SKM-1 (cell line): ENCODE results near the gene SUSD1.
A peak's percentile ranks its signal among the peaks of the same experiment; 100 is the strongest.

Experiments used
- DNase-seq: peaks from one replicate; lab custom pipeline; 2025; ENCODE audit not compliant: unreplicated experiment; lab: John Stamatoyannopoulos, UW

The SUSD1 gene

GRCh38 chr9:112072721-112073638 lies 102.1 kb downstream of the SUSD1 start:
- no peak for DNase-seq

GRCh38 chr9:112069318-112070169 lies 105.6 kb downstream of the SUSD1 start:
- peak; percentile 71 for DNase-seq

DNA sequence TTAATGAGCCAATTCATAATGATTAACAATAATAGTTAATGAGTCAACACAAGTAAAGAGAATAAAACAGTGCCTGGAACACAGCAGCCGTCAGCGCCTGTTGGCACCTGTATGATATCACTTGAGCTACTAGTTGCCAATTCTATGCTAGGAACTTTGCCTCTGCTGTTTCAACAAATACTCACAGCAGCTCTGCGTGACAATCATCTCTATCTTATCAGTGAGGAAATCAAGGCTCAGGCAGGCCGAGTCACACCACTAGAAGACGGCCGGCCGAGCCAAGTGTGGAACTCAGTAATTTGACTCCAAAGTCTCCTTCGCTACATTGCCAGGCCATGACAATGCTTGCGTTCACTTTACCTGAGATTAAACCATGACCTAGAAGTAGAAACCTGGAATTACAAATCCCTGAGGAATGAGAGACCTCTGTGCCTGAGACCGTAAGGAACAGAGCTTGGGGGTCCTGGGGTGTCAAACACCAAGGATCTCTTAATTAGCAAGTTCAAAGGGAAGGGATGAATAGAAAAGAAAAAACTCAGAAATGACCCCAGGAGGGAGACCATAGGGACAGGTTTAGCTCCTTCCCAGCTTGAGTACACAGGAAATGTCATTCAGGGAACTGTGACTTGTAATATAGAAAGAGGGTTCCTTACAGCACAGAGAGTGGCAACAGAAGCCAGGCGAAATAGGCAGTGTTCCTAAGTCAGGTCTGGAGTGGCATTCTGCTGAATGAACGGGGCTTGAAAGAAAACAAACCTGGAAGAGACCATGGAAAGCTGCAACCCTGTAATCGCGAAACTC lies 109.1 kb downstream of the SUSD1 start:
- DNase-seq: no peak

GRCh38 chr9:112064871-112065270 lies 110.2 kb downstream of the SUSD1 start:
- DNase-seq: no peak

- no peak for DNase-seq
Measured at GRCh38 chr9:112063586-112063985, 111.5 kb downstream of the SUSD1 start.

DNA sequence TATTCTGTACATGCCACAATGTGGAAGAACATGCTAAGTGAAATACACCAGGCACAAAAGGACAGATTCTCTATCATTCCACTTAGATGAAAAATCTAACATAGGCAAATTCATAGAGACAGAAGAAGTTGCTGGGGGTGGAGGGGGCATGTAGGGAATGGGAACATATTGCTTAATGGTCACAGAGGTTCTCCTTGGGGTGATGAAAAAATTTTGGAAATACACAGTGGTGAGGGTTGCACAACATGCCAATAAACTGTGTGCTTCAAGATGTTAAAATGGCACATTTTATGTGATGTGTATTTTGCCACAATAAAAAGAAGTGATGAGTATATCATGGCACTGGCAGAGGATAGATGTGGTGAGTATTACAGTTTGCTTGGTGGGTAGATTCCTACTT lies 111.9 kb downstream of the SUSD1 start:
- no peak for DNase-seq

GRCh38 chr9:112061152-112061740 lies 113.9 kb downstream of the SUSD1 start:
- DNase-seq: peak; percentile 51

- DNase-seq: no peak
Measured at GRCh38 chr9:112059966-112060320, 115.2 kb downstream of the SUSD1 start.

GRCh38 chr9:112059145-112059965 lies 115.7 kb downstream of the SUSD1 start:
- DNase-seq: no peak

DNA sequence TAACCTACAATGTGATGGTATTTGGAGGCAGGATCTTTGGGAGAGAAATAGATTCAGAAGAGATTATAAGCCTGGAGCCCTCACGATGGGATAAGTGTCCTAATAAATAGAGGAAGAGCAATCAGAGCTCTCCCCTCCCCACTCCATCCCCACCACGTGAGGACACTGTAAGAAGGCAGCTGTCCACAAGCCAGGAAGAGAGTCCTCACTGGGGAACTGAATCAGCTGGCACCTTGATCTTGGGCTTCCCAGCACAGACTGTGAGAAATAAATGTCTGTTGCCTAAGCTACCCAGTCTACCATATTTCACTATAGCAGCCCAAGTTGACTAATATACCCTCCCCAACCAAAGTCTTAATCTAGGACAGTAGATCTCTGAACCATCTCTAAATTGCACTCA lies 118.1 kb downstream of the SUSD1 start:
- no peak for DNase-seq

GRCh38 chr9:112054916-112055315 lies 120.2 kb downstream of the SUSD1 start:
- DNase-seq: no peak

DNA sequence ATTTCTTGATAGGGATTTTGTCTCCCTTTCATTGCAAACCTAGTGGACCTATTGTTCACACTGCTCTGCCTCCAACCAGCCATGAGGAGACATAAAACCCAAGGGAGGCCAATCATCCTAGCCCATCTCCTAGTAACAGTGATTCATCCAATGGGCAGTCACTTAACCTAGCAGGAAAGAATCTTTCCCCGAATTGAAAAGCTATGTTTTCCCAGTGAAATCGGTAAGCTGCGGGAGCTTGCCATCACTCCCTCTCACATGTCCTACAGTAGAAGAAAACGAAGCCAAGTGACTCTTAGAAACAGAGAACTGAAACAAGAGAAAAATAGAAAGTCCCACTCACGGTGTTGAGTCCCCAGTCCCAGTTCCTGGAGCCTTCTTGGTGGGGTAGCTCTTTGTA lies 123.3 kb downstream of the SUSD1 start:
- no peak for DNase-seq

DNA sequence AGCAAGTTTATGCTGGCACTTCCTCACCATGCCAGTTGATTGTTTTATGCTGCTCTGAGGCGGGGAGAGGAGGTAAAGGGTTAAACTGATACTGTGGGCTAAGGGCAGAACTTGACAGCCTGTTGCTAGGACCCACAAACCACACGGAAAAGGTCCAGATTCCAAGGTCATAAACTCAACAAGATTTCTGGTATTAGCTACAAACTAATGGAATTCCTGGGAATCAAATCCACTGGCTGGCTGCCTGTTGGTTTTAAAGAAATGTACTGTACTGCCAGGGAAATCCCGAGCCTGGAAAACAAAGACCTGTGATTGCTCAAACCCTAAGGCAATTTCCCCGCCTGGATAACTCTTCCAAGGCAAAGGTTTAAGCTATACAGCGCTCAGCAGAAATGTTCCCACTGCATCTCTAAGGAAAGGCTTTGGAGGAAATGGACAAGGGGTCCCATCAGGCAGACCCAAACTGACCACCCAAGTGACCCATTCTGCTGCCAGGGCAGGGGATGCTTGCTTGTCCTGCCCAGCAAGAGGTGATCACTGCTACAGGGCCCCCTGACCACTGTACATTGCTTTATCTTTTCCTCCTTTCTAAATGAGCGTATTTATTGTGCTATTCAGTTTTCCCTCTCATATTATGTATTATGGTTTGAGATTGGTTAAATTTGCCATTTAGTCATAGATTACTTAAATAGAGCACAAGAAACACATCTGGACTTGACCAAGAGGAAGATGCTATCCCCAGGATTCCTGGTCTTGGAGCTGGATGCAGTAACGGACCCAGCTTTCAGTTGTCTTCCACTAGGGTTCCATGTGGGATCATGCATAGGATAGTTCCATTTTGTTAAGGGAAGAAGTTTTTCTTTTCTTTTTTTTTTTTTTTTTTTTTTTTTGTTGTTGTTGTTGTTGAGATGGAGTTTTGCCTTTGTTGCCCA lies 124.3 kb downstream of the SUSD1 start:
- DNase-seq: no peak

GRCh38 chr9:112049811-112050516 lies 125.1 kb downstream of the SUSD1 start:
- DNase-seq: no peak

GRCh38 chr9:112048924-112049691 lies 126.0 kb downstream of the SUSD1 start:
- no peak for DNase-seq

GRCh38 chr9:112047538-112048066 lies 127.5 kb downstream of the SUSD1 start:
- DNase-seq: no peak

GRCh38 chr9:112046181-112046580 lies 128.9 kb downstream of the SUSD1 start:
- no peak for DNase-seq
